Measurements from ENCODE around the gene ATP6V1D.
"Not testable (repeated sequence)": the region's sequence is repeated elsewhere in the genome, so short reads cannot be mapped to it uniquely, and the experiment has no call there.

ATP6V1D gene

GRCh38 chr14:67365476-67365875 lies 5.9 kb upstream of the ATP6V1D start:
- DNase-seq: no peak

- DNase-seq: no peak
Observed at GRCh38 chr14:67360470-67361206, 1.0 kb upstream of the ATP6V1D start.

GRCh38 chr14:67358924-67359774 lies 455 bp downstream of the ATP6V1D start:
- no peak for DNase-seq

- DNase-seq: no peak
Observed at GRCh38 chr14:67357969-67358354, 1.6 kb downstream of the ATP6V1D start.

- DNase-seq: no peak
Observed at GRCh38 chr14:67357186-67357968, 2.2 kb downstream of the ATP6V1D start.

- DNase-seq: no peak
Observed at GRCh38 chr14:67352055-67352454, 7.5 kb downstream of the ATP6V1D start.

- DNase-seq: no peak
Observed at GRCh38 chr14:67345583-67345982, 14.0 kb downstream of the ATP6V1D start.

- no peak for DNase-seq
Observed at GRCh38 chr14:67343601-67344230, 15.9 kb downstream of the ATP6V1D start.

GRCh38 chr14:67341231-67341630 lies 18.4 kb downstream of the ATP6V1D start:
- DNase-seq: not testable (repeated sequence)

GRCh38 chr14:67335781-67336180 lies 23.8 kb downstream of the ATP6V1D start:
- no peak for DNase-seq

- DNase-seq: no peak
Observed at GRCh38 chr14:67332468-67332867, 27.1 kb downstream of the ATP6V1D start.

- no peak for DNase-seq
Observed at GRCh38 chr14:67331368-67332125, 28.1 kb downstream of the ATP6V1D start.

- DNase-seq: not testable (repeated sequence)
Observed at GRCh38 chr14:67329666-67330065, 29.9 kb downstream of the ATP6V1D start.

- DNase-seq: no peak
Observed at GRCh38 chr14:67319142-67319541, 40.5 kb downstream of the ATP6V1D start.

GRCh38 chr14:67317822-67318221 lies 41.8 kb downstream of the ATP6V1D start:
- DNase-seq: no peak

- no peak for DNase-seq
Observed at GRCh38 chr14:67313153-67313552, 46.5 kb downstream of the ATP6V1D start.

- DNase-seq: no peak
Observed at GRCh38 chr14:67311868-67312267, 47.7 kb downstream of the ATP6V1D start.
